ENCODE measurements around the gene IGF2BP1.

DNA sequence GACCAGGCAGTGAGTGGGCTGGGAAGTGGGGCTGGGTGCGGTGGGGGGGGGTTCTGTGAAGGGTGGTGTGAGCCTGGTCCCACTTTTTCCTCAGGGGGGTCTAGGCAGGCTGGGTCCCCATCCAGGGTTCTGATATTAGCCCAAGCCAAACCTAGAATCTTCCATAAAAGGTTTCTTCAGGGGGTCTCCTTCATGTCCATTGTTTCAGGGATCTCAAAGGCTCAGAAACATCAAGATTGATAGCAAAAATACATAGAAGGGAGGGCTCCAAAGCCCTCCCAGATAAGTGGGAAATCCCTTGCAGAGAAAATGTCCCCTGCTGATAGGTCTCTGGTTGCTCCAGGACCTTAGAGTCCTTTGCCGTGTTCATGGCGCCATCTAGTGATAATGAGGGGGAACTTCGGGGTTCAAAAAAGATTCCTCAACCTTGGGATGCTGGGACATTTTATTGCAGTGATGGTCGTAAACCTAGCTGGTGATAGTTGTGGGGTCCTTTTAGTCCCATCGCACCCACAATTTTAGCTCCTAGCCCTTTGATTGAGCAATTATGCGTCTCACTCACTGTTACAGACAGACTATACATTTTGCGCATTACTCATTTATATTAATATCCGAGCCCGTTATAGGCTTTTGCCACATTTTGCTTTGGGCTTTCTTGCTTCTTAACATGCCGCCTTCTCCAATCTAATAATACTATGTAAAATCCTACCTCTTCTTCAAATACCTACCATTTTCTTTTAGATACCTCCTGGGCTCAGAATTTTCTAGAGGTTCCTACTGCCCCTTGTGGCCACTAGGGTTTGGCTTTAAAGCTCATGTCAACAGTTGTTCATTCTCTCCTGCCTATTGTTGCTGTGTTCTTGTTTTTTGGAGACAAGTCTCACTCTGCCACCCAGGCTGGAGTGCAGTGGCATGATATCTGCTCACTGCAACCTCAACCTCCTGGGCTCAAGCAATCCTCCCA lies 35.1 kb downstream of the IGF2BP1 start:
- TF ChIP-seq, protein P1, sequence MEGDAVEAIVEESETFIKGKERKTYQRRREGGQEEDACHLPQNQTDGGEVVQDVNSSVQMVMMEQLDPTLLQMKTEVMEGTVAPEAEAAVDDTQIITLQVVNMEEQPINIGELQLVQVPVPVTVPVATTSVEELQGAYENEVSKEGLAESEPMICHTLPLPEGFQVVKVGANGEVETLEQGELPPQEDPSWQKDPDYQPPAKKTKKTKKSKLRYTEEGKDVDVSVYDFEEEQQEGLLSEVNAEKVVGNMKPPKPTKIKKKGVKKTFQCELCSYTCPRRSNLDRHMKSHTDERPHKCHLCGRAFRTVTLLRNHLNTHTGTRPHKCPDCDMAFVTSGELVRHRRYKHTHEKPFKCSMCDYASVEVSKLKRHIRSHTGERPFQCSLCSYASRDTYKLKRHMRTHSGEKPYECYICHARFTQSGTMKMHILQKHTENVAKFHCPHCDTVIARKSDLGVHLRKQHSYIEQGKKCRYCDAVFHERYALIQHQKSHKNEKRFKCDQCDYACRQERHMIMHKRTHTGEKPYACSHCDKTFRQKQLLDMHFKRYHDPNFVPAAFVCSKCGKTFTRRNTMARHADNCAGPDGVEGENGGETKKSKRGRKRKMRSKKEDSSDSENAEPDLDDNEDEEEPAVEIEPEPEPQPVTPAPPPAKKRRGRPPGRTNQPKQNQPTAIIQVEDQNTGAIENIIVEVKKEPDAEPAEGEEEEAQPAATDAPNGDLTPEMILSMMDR (IDR thresholded peaks at IDR 0.05; ENCODE audit: low read length): peak; percentile 64
- TF ChIP-seq EZH2phosphoT487 (IDR thresholded peaks at IDR 0.05; ENCODE audit: low read length) (no peak), EZH2 (optimal IDR thresholded peaks at IDR 0.05; ENCODE audit: low read depth, low read length) (no peak)
